Measurements from ENCODE around the gene STK32B.

Gene STK32B

GRCh38 chr4:5209862-5210261 is 158.6 kb downstream of the STK32B start:
- Histone ChIP-seq H3K27me3 (no peaks in the 10 kb centered on the region), H3K4me3 (ENCODE audit: low read depth in 1 of 2, low read length in 1 of 2) (no peak overlapping the region), H3K4me1 (ENCODE audit: control insufficient read depth in 1 of 2, insufficient read depth in 1 of 2, low read depth in 1 of 2, low read length in 1 of 2) (no peaks in the 10 kb centered on the region), H3K27ac (no peak overlapping the region), H3K9me3 (no peaks in the 10 kb centered on the region), H3K36me3 (no peaks in the 10 kb centered on the region)
- TF ChIP-seq CTCF (IDR thresholded peaks at IDR 0.05) = no peak

- Histone ChIP-seq H3K9me3 (no peaks in the 10 kb centered on the region), H3K27ac (no peak overlapping the region), H3K36me3 (no peaks in the 10 kb centered on the region), H3K4me1 (ENCODE audit: control insufficient read depth in 1 of 2, insufficient read depth in 1 of 2, low read depth in 1 of 2, low read length in 1 of 2) (no peaks in the 10 kb centered on the region), H3K27me3 (no peaks in the 10 kb centered on the region), H3K4me3 (ENCODE audit: low read depth in 1 of 2, low read length in 1 of 2) (no peak overlapping the region)
- no peak for TF ChIP-seq CTCF (IDR thresholded peaks at IDR 0.05)
These were observed 160.1 kb downstream of the STK32B start for GRCh38 chr4:5211282-5211839.

- no peaks in the 10 kb centered on the region for H3K27me3 ChIP-seq
- no peaks in the 10 kb centered on the region for H3K9me3 ChIP-seq
- no peaks in the 10 kb centered on the region for H3K36me3 ChIP-seq
- no peak overlapping the region for H3K27ac ChIP-seq
- TF ChIP-seq CTCF (IDR thresholded peaks at IDR 0.05) = no peak
- H3K4me1 ChIP-seq (ENCODE audit: control insufficient read depth in 1 of 2, insufficient read depth in 1 of 2, low read depth in 1 of 2, low read length in 1 of 2) = no peaks in the 10 kb centered on the region
- no peak overlapping the region for H3K4me3 ChIP-seq (ENCODE audit: low read depth in 1 of 2, low read length in 1 of 2)
These were observed 161.2 kb downstream of the STK32B start for GRCh38 chr4:5212255-5213013.

GRCh38 chr4:5213087-5213595 is 161.9 kb downstream of the STK32B start:
- H3K9me3 ChIP-seq = no peaks in the 10 kb centered on the region
- H3K4me1 ChIP-seq (ENCODE audit: control insufficient read depth in 1 of 2, insufficient read depth in 1 of 2, low read depth in 1 of 2, low read length in 1 of 2) = no peaks in the 10 kb centered on the region
- H3K27me3 ChIP-seq = no peaks in the 10 kb centered on the region
- H3K4me3 ChIP-seq (ENCODE audit: low read depth in 1 of 2, low read length in 1 of 2) = no peak overlapping the region
- H3K36me3 ChIP-seq = no peaks in the 10 kb centered on the region
- no peak for TF ChIP-seq CTCF (IDR thresholded peaks at IDR 0.05)
- no peak overlapping the region for H3K27ac ChIP-seq

GRCh38 chr4:5215321-5215720 is 164.0 kb downstream of the STK32B start:
- Histone ChIP-seq H3K4me3 (ENCODE audit: low read depth in 1 of 2, low read length in 1 of 2) (no peak overlapping the region), H3K4me1 (ENCODE audit: control insufficient read depth in 1 of 2, insufficient read depth in 1 of 2, low read depth in 1 of 2, low read length in 1 of 2) (no peaks in the 10 kb centered on the region), H3K27ac (no peak overlapping the region), H3K27me3 (no peaks in the 10 kb centered on the region), H3K36me3 (no peaks in the 10 kb centered on the region), H3K9me3 (no peaks in the 10 kb centered on the region)
- TF ChIP-seq CTCF (IDR thresholded peaks at IDR 0.05) = no peak

All from neutrophil (primary cell).